H9 (cell line): ENCODE data around the gene ADRM1. TPM values are rescaled to one million over a fixed set of nuclear protein-coding genes. Genes with fewer than 3 reads are reported as not detected.

Source experiments
- DNase-seq: peaks from one replicate; pipeline ENCODE4 v3.0.0-alpha.2; 2017
- H2AFZ ChIP-seq: one replicate; pipeline ENCODE4 v1.6.1; 2013; ENCODE audit warnings: mild to moderate bottlenecking, low read length, control low read depth, moderate library complexity
- H2AK5ac ChIP-seq: 2 replicates; pipeline ENCODE4 v1.6.1; 2013; ENCODE audit warnings: low read length, control low read depth, mixed read lengths; ENCODE audit not compliant: insufficient read length
- H2BK120ac ChIP-seq: one replicate; pipeline ENCODE4 v1.6.1; 2013; ENCODE audit warnings: low read depth, mild to moderate bottlenecking, low read length, control low read depth, inconsistent platforms; ENCODE audit not compliant: poor library complexity, severe bottlenecking
- H2BK12ac ChIP-seq: 2 replicates; pipeline ENCODE4 v1.6.1; 2013; ENCODE audit warnings: low read length, control low read depth, mixed read lengths, low read depth; ENCODE audit not compliant: insufficient read length
- H2BK15ac ChIP-seq: 2 replicates; pipeline ENCODE4 v1.6.1; 2013; ENCODE audit warnings: low read depth, low read length, control low read depth
- H2BK20ac ChIP-seq: one replicate; pipeline ENCODE4 v1.6.1; 2013; ENCODE audit warnings: low read depth, mild to moderate bottlenecking, low read length, control low read depth, inconsistent platforms; ENCODE audit not compliant: poor library complexity, severe bottlenecking
- H2BK5ac ChIP-seq: 2 replicates; pipeline ENCODE4 v1.6.1; 2013; ENCODE audit warnings: low read length, control low read depth, mixed read lengths; ENCODE audit not compliant: insufficient read length
- H3K14ac ChIP-seq: 2 replicates; pipeline ENCODE4 v1.6.1; 2013; ENCODE audit warnings: low read length, control low read depth; ENCODE audit not compliant: insufficient read depth
- H3K18ac ChIP-seq: 2 replicates; pipeline ENCODE4 v1.6.1; 2013; ENCODE audit warnings: low read depth, mild to moderate bottlenecking, mixed read lengths, low read length, control low read depth; ENCODE audit not compliant: insufficient read length
- H3K23ac ChIP-seq: 2 replicates; pipeline ENCODE4 v1.6.1; 2013; ENCODE audit warnings: low read length, control low read depth, mixed read lengths, low read depth; ENCODE audit not compliant: insufficient read length
- H3K23me2 ChIP-seq: 2 replicates; pipeline ENCODE4 v1.6.1; 2013; ENCODE audit warnings: low read depth, mild to moderate bottlenecking, mixed read lengths, low read length, control low read depth; ENCODE audit not compliant: insufficient read length, poor library complexity, severe bottlenecking
- H3K27ac ChIP-seq: 2 replicates; pipeline ENCODE4 v1.5.1; 2013; ENCODE audit warnings: low read length, control low read depth, mixed read lengths, low read depth; ENCODE audit not compliant: insufficient read length
- H3K27me3 ChIP-seq: 2 replicates; pipeline ENCODE4 v1.6.1; 2013; ENCODE audit warnings: low read length, control low read depth, inconsistent platforms; ENCODE audit not compliant: insufficient read depth
- H3K4ac ChIP-seq: 2 replicates; pipeline ENCODE4 v1.6.1; 2013; ENCODE audit warnings: low read depth, mild to moderate bottlenecking, control low read depth, inconsistent platforms, low read length, moderate library complexity
- H3K4me1 ChIP-seq: 2 replicates; pipeline ENCODE4 v1.6.1; 2013; ENCODE audit warnings: low read length, control low read depth, inconsistent platforms; ENCODE audit not compliant: insufficient read depth
- H3K4me2 ChIP-seq: 2 replicates; pipeline ENCODE4 v1.6.1; 2013; ENCODE audit warnings: low read length, control low read depth, mixed read lengths; ENCODE audit not compliant: insufficient read length, insufficient read depth
- H3K56ac ChIP-seq: 2 replicates; pipeline ENCODE4 v1.6.1; 2013; ENCODE audit warnings: low read depth, mild to moderate bottlenecking, mixed read lengths, low read length, control low read depth; ENCODE audit not compliant: insufficient read length
- H3K79me1 ChIP-seq: 2 replicates; pipeline ENCODE4 v1.6.1; 2013; ENCODE audit warnings: low read depth, mild to moderate bottlenecking, moderate library complexity, low read length, control low read depth, inconsistent platforms; ENCODE audit not compliant: insufficient read depth, poor library complexity, severe bottlenecking
- H3K79me2 ChIP-seq: 2 replicates; pipeline ENCODE4 v1.6.1; 2013; ENCODE audit warnings: low read length, control low read depth, inconsistent platforms; ENCODE audit not compliant: insufficient read depth
- H3K9ac ChIP-seq: 2 replicates; pipeline ENCODE4 v1.6.1; 2013; ENCODE audit warnings: low read length, control low read depth, mixed read lengths; ENCODE audit not compliant: insufficient read length; ENCODE audit errors: extremely low read depth
- H3K9me3 ChIP-seq: one replicate; pipeline ENCODE4 v1.6.1; 2013; ENCODE audit warnings: low read depth, low read length, inconsistent platforms; ENCODE audit not compliant: control insufficient read depth
- H3T11ph ChIP-seq: one replicate; pipeline ENCODE4 v1.6.1; 2013; ENCODE audit warnings: mild to moderate bottlenecking, low read length, control low read depth, inconsistent platforms
- H4K20me1 ChIP-seq: one replicate; pipeline ENCODE4 v1.6.1; 2013; ENCODE audit not compliant: control insufficient read depth, insufficient read length, insufficient read depth
- H4K5ac ChIP-seq: 2 replicates; pipeline ENCODE4 v1.6.1; 2013; ENCODE audit warnings: low read depth, mild to moderate bottlenecking, mixed read lengths, low read length, control low read depth; ENCODE audit not compliant: insufficient read length
- H4K8ac ChIP-seq: replicated peaks from 2 replicates; pipeline ENCODE4 v1.6.1; 2013; ENCODE audit warnings: low read length, control low read depth, mixed read lengths, low read depth; ENCODE audit not compliant: insufficient read length
- H4K91ac ChIP-seq: 2 replicates; pipeline ENCODE4 v1.6.1; 2013; ENCODE audit warnings: low read depth, mild to moderate bottlenecking, moderate library complexity, mixed read lengths, low read length, control low read depth; ENCODE audit not compliant: insufficient read length
- H3K27ac Mint-ChIP-seq, 3 experiments: 2 replicates in 2 of 3; 3 replicates in 1 of 3; pipeline ENCODE4 v1.8.0; 2020 to 2021; ENCODE audit warnings: mixed read lengths in 3 of 3, mild to moderate bottlenecking in 1 of 3, moderate library complexity in 1 of 3
- H3K27me3 Mint-ChIP-seq: 2 replicates; pipeline ENCODE4 v1.8.0; 2021; ENCODE audit warnings: low read depth, mild to moderate bottlenecking, moderate library complexity, mixed read lengths
- H3K36me3 Mint-ChIP-seq, 3 experiments: 2 replicates in 2 of 3; 3 replicates in 1 of 3; pipeline ENCODE4 v1.8.0; 2020 to 2021; ENCODE audit warnings: low read depth in 3 of 3, mixed read lengths in 3 of 3; ENCODE audit not compliant: insufficient read depth in 1 of 3
- H3K4me1 Mint-ChIP-seq, 2 experiments: 2 replicates each; pipeline ENCODE4 v1.8.0; 2020; ENCODE audit warnings: mixed read lengths in 2 of 2
- H3K4me3 Mint-ChIP-seq, 2 experiments: 2 replicates in 1 of 2; 3 replicates in 1 of 2; pipeline ENCODE4 v1.8.0; 2020 to 2021; ENCODE audit warnings: mild to moderate bottlenecking in 2 of 2, mixed read lengths in 2 of 2, moderate library complexity in 1 of 2
- H3K9me3 Mint-ChIP-seq, 2 experiments: 2 replicates in 1 of 2; 3 replicates in 1 of 2; pipeline ENCODE4 v1.8.0; 2020; ENCODE audit warnings: mild to moderate bottlenecking in 2 of 2, mixed read lengths in 2 of 2, moderate library complexity in 1 of 2
- CTCF ChIP-seq: fragments of 200-600 bp; sonication (generic); conservative IDR thresholded peaks from 3 replicates; pipeline ENCODE4 v1.8.0; 2021; ENCODE audit warnings: antibody characterized with exemption, mild to moderate bottlenecking
- WGBS: extraction: QIAGEN DNeasy Blood & Tissue Kit; methylation state at CpG from one replicate; pipeline ENCODE4 v1.1.7; 2013; ENCODE audit warnings: missing lambda C conversion rate, low lambda C conversion rate, mixed read lengths; ENCODE audit not compliant: insufficient read length; ENCODE audit errors: extremely low coverage; 5-methylcytosine and 5-hydroxymethylcytosine counted together
- total RNA-seq: library from RNA; stranded (reverse); gene quantifications from 2 replicates; pipeline ENCODE4 v1.2.1, GENCODE V29; 2021

Gene ADRM1
- total RNA-seq, 1 experiment from 2014 or later: 153 TPM

GRCh38 chr20:62344782-62345181, 42.0 kb downstream of the ADRM1 start:
- no peak for DNase-seq
- H3K27ac Mint-ChIP-seq: peak overlapping the region in 1 of 3 experiments; percentile 71; a peak in 1 of 7 replicates
- no peaks in the 10 kb centered on the region; the same call in 1 of the 2 replicates for H3K27me3 Mint-ChIP-seq

More at GRCh38 chr20:62344782-62345181, 42.0 kb downstream of the ADRM1 start:
- no peaks in the 10 kb centered on the region for H3K9me3 ChIP-seq
- H4K8ac ChIP-seq: no peak overlapping the region
- no peaks in the 10 kb centered on the region for H3K79me1 ChIP-seq
- H2BK15ac ChIP-seq: no peak overlapping the region
- no peak overlapping the region for H2AK5ac ChIP-seq
- no peaks in the 10 kb centered on the region for H4K20me1 ChIP-seq
- no peak overlapping the region for H4K5ac ChIP-seq
- no peak overlapping the region for H3T11ph ChIP-seq
- Mint-ChIP-seq H3K36me3 (peaks cover 28 to 82% (median 76%) of the 10 kb centered on the region in 3 experiments), H3K4me3 (no peak overlapping the region), H3K4me1 (no peaks in the 10 kb centered on the region), H3K9me3 (peaks cover 9 to 12% of the 10 kb centered on the region in 2 experiments)
- no peak overlapping the region for H2BK12ac ChIP-seq
- TF ChIP-seq CTCF: no peak
- no peak overlapping the region for H2BK20ac ChIP-seq
- WGBS: no CpG with 5 or more reads among the region's 10 CpGs
- H3K27ac ChIP-seq: no peak overlapping the region
- H3K56ac ChIP-seq: no peak overlapping the region
- H3K18ac ChIP-seq: no peak overlapping the region
- H3K27me3 ChIP-seq: no peaks in the 10 kb centered on the region
- H2BK120ac ChIP-seq: no peak overlapping the region
- no peak overlapping the region for H4K91ac ChIP-seq
- no peak overlapping the region for H3K9ac ChIP-seq
- no peak overlapping the region for H2BK5ac ChIP-seq
- no peak overlapping the region for H3K23ac ChIP-seq
- no peaks in the 10 kb centered on the region for H3K79me2 ChIP-seq
- no peak overlapping the region for H3K14ac ChIP-seq
- H3K23me2 ChIP-seq: no peaks in the 10 kb centered on the region
- H3K4me1 ChIP-seq: no peaks in the 10 kb centered on the region
- no peak overlapping the region for H2AFZ ChIP-seq
- H3K4me2 ChIP-seq: no peak overlapping the region
- no peak overlapping the region for H3K4ac ChIP-seq
